GM13977 (cell line): ENCODE data around the gene FNIP2.

Experiments
- DNase-seq: peaks from one replicate; pipeline ENCODE4 v3.0.0; 2012; ENCODE audit warnings: low spot score
- in situ Hi-C: fragments of 300-500 bp; cut with MboI; formaldehyde crosslinking; loops from one replicate; pipeline ENCODE4 v1.12.0; 2022; ENCODE audit warnings: low sequenced_read_pairs, low pct_unique_long_range_greater_than_20kb, mixed read lengths, inconsistent platforms; ENCODE audit not compliant: unreplicated experiment
- TF ChIP-seq, protein P1 (sequence below): IDR thresholded peaks from 2 replicates; pipeline ENCODE4 v1.5.1; 2012; ENCODE audit warnings: mild to moderate bottlenecking, control low read depth; ENCODE audit not compliant: insufficient read depth; ENCODE audit errors: extremely low read depth, missing control alignments

FNIP2 gene

DNA sequence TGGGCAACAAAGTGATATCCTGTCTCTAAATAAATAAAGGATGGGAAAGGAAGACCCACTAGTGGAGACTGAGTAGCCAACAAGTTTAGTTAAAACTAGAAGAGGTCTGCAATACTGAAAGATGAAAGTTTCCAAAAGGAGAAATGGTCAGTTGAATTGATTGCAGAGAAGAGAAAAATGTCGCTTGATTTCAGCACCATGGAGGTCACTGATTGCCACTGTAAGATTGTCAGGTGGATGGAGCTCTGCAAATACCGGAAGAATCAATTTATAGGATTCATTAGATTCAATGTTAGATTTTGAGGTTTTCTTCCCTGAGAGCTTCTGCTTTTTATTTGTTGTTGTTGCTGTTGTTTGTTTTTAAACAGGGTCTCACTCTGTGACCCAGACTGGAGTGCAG, 5.4 kb upstream of the FNIP2 start:
- in situ Hi-C loops, result no loop called here

DNA sequence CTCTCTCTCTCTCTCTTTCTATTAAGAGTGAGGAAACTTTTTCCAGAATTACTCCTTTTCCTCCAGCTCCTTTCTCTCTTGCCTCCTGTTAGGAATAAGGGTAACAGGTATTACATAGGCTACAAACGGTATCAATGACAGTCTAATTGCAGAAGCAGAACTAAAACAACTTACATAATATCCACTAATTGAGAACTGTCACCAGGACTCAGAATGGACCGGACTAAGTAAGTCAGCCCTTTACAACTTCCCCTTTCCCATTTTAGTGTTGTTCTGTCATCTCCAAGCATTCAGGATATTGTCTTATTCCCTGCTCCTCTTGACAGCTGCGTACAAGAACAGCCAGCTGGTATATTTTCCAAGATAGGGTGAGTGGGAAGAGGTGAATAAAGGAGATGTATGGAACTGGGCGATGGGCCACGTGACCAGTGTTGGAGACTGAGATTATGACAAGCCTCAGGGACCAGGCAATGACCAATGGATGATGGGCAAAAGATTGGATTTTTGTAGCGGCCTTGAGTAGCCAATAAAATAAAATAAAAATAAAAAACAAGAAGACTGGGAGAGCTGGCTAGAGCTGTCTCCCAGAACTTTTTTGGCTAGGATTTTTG, 2.3 kb upstream of the FNIP2 start:
- in situ Hi-C loops, result no loop called here
- TF ChIP-seq, protein P1, sequence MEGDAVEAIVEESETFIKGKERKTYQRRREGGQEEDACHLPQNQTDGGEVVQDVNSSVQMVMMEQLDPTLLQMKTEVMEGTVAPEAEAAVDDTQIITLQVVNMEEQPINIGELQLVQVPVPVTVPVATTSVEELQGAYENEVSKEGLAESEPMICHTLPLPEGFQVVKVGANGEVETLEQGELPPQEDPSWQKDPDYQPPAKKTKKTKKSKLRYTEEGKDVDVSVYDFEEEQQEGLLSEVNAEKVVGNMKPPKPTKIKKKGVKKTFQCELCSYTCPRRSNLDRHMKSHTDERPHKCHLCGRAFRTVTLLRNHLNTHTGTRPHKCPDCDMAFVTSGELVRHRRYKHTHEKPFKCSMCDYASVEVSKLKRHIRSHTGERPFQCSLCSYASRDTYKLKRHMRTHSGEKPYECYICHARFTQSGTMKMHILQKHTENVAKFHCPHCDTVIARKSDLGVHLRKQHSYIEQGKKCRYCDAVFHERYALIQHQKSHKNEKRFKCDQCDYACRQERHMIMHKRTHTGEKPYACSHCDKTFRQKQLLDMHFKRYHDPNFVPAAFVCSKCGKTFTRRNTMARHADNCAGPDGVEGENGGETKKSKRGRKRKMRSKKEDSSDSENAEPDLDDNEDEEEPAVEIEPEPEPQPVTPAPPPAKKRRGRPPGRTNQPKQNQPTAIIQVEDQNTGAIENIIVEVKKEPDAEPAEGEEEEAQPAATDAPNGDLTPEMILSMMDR, result no peak
- no peak for DNase-seq

More for the DNA sequence above, 5.4 kb upstream of the FNIP2 start:
- no peak for DNase-seq
- TF ChIP-seq, protein P1, result no peak

DNA sequence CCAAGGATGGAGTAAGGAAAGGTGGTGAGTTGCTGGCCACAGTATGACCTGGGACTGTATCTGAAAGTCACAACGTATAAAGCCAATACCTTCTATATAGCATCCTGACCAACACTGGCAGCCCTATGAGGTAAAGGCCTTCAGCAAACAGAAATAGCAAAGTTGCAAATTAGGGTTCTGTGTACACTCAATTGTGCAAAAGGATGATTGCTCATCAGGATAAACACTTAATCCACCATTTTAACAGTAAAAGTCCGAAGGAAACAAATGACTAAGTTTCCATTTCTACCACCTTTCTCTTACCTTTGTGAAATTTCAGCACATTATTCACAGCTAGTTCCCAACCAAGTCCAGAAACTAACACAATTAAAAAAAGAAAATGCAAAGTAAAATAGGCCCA, 1.4 kb upstream of the FNIP2 start:
- TF ChIP-seq, protein P1, result no peak
- in situ Hi-C loops, result no loop called here
- DNase-seq, result no peak

DNA sequence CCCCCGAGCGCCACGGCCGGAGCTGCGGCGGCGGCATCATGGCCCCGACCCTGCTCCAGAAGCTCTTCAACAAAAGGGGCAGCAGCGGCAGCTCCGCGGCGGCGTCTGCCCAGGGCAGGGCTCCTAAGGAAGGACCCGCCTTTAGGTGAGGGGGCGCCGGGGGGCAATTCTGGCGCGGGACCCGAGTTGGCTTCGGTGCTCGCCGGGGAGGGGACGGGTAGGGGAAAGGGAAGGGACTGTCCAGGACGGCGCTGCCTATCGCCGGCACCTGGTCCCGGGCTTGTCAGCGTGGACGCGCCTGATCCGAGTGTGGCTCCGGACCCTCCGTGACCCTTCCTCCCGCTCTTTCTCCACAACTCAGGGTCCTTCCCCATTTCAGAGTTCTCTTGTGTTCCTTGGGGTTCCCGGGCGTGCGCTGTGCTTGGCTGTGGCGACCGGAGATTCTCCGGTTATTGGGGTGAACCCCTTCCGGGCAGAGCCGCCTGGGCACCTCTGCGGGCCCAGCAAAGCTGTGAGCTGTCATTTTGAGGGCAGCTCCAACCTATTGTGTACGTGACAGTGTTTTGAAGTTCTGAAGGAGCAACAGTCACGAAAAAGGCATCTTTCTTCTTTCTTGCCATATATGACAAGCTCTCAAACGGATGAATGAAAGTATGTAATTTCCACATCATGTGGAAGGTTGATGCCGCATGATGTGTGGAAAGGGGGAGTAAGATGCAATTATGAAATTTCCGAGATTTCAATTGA, 522 bp downstream of the FNIP2 start:
- in situ Hi-C loops, result no loop called here
- TF ChIP-seq, protein P1, result no peak
- no peak for DNase-seq

DNA sequence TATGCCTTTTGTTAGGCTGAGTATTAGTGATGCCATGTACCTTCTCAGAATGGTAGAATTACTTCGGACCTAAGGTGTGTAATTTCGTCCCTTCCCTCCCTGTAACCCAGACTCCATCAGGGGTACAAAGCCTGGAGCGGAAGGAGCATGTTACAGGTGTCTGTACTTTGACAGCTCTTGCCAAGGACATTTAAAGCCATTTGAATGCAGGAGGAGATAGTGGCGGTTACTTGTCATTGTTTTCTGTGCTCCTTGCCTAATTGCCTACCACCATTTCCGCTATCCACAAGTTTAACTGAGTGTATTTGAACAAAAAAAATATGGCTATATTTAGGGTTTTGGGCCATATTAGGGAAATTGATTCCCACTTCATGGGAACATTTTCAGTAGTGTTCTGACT, 1.8 kb downstream of the FNIP2 start:
- in situ Hi-C loops, result no loop called here
- TF ChIP-seq, protein P1, result no peak
- no peak for DNase-seq

DNA sequence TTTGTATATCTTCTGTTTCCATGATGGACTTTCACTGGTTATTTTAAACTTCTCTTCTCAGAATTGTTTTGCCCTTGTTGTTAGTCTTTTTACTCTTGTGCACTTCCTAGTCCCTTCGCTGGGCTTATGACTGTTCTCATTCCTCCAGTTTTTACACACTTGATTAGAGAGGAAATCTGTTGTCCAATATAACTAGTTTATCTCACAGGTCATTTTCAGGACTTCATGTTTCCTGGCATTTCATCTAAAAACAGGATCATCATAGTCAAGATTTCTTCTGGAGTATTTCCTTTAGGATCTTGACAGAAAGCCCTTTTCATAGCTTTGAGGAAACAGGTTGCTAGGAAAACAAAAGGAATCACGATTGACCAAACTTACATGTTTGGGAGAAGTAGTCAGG, 3.0 kb downstream of the FNIP2 start:
- TF ChIP-seq, protein P1, result no peak
- in situ Hi-C loops, result no loop called here
- DNase-seq, result no peak
